ENCODE measurements around the gene MUC4.

MUC4 gene, protein sequence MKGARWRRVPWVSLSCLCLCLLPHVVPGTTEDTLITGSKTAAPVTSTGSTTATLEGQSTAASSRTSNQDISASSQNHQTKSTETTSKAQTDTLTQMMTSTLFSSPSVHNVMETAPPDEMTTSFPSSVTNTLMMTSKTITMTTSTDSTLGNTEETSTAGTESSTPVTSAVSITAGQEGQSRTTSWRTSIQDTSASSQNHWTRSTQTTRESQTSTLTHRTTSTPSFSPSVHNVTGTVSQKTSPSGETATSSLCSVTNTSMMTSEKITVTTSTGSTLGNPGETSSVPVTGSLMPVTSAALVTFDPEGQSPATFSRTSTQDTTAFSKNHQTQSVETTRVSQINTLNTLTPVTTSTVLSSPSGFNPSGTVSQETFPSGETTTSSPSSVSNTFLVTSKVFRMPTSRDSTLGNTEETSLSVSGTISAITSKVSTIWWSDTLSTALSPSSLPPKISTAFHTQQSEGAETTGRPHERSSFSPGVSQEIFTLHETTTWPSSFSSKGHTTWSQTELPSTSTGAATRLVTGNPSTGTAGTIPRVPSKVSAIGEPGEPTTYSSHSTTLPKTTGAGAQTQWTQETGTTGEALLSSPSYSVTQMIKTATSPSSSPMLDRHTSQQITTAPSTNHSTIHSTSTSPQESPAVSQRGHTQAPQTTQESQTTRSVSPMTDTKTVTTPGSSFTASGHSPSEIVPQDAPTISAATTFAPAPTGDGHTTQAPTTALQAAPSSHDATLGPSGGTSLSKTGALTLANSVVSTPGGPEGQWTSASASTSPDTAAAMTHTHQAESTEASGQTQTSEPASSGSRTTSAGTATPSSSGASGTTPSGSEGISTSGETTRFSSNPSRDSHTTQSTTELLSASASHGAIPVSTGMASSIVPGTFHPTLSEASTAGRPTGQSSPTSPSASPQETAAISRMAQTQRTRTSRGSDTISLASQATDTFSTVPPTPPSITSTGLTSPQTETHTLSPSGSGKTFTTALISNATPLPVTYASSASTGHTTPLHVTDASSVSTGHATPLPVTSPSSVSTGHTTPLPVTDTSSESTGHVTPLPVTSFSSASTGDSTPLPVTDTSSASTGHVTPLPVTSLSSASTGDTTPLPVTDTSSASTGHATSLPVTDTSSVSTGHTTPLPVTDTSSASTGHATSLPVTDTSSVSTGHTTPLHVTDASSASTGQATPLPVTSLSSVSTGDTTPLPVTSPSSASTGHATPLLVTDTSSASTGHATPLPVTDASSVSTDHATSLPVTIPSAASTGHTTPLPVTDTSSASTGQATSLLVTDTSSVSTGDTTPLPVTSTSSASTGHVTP (N-terminal part only)

DNA sequence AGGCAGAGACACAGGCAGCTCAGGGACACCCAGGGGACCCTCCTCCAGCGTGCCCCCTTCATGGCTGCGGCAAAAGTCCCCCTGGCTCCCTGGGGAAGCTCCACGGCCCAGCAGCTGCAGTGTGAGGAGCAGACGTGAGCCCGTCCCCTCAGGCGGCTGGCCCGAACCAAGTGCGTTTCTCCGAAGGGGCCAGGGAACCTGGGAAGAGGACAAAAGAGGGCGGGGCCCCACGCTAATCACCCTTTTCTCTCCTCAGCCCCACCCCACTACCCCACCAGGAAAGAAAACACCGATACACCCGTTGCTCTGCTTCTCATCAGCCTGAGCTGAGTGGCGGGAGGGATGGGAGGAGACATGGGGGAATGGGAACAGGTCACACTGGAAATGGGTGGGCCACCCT is at the start of gene MUC4:
Gene MUC4 (minus strand): TSS at position 174 of the 400 bp plus-strand sequence. CDS start 112 bp downstream, at position 62.
- Histone ChIP-seq H3K27me3 (ENCODE audit: control insufficient read depth, low read length) (no peaks in the 10 kb centered on the region), H4K20me1 (ENCODE audit: control insufficient read depth, insufficient read depth, low read depth, low read length) (no peaks in the 10 kb centered on the region), H3K9me3 (ENCODE audit: control insufficient read depth, insufficient read depth, low read length) (no peaks in the 10 kb centered on the region), H3K36me3 (ENCODE audit: control insufficient read depth, low read length) (no peaks in the 10 kb centered on the region), H3K9me2 (replicated peaks; ENCODE audit: control insufficient read depth, low read length) (no peaks in the 10 kb centered on the region), H3K4me3 (ENCODE audit: low read length) (no peak within 1 kb of the TSS), H3K27ac (ENCODE audit: low read depth, low read length) (no peak within 1 kb of the TSS), H3K4me1 (ENCODE audit: control insufficient read depth, low read length) (no peaks in the 10 kb centered on the region), H3K79me2 (ENCODE audit: control insufficient read depth, low read length) (no peaks in the 10 kb centered on the region), H3K4me2 (ENCODE audit: low read length) (no peak within 1 kb of the TSS), H3F3A (ENCODE audit: control insufficient read depth, insufficient read depth) (no peaks in the 10 kb centered on the region)
- TF ChIP-seq EZH2phosphoT487 (IDR thresholded peaks at IDR 0.05; ENCODE audit: borderline replicate concordance, low read length): no peak
- TF ChIP-seq, protein P1, sequence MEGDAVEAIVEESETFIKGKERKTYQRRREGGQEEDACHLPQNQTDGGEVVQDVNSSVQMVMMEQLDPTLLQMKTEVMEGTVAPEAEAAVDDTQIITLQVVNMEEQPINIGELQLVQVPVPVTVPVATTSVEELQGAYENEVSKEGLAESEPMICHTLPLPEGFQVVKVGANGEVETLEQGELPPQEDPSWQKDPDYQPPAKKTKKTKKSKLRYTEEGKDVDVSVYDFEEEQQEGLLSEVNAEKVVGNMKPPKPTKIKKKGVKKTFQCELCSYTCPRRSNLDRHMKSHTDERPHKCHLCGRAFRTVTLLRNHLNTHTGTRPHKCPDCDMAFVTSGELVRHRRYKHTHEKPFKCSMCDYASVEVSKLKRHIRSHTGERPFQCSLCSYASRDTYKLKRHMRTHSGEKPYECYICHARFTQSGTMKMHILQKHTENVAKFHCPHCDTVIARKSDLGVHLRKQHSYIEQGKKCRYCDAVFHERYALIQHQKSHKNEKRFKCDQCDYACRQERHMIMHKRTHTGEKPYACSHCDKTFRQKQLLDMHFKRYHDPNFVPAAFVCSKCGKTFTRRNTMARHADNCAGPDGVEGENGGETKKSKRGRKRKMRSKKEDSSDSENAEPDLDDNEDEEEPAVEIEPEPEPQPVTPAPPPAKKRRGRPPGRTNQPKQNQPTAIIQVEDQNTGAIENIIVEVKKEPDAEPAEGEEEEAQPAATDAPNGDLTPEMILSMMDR (IDR thresholded peaks at IDR 0.05; ENCODE audit: low read depth, low read length, poor library complexity, severe bottlenecking): no peak

DNA sequence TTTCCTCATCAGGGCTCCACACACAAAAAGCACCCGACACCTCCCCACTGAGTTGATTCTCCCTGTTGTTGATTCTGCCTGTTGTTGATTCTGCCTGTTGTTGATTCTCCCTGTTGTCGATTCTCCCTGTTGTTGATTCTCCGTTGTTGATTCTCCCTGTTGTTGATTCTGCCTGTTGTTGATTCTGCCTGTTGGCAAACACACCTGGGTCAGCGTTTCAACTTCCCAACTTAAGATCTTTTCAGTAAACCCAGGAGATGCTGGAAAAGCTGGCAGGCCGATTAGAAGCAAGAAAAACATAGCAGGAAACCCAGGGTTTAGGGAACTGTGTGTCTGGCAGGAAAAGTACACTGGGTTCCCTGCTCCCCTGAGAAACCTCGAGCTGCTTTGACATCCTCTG is 48.7 kb upstream of the MUC4 start:
- Histone ChIP-seq H3K27me3 (ENCODE audit: control insufficient read depth, low read length) (no peaks in the 10 kb centered on the region), H3K4me2 (ENCODE audit: low read length) (no peak overlapping the region), H4K20me1 (ENCODE audit: control insufficient read depth, insufficient read depth, low read depth, low read length) (no peaks in the 10 kb centered on the region), H3F3A (ENCODE audit: control insufficient read depth, insufficient read depth) (no peaks in the 10 kb centered on the region), H3K36me3 (ENCODE audit: control insufficient read depth, low read length) (no peaks in the 10 kb centered on the region), H3K9me2 (replicated peaks; ENCODE audit: control insufficient read depth, low read length) (no peaks in the 10 kb centered on the region), H3K4me3 (ENCODE audit: low read length) (no peak overlapping the region), H3K4me1 (ENCODE audit: control insufficient read depth, low read length) (peaks cover 3% of the 10 kb centered on the region; the same call in 1 of the 2 replicates), H3K27ac (ENCODE audit: low read depth, low read length) (no peak overlapping the region), H3K79me2 (ENCODE audit: control insufficient read depth, low read length) (no peaks in the 10 kb centered on the region), H3K9me3 (ENCODE audit: control insufficient read depth, insufficient read depth, low read length) (no peaks in the 10 kb centered on the region)
- TF ChIP-seq EZH2phosphoT487 (IDR thresholded peaks at IDR 0.05; ENCODE audit: borderline replicate concordance, low read length): no peak
- TF ChIP-seq, protein P1 (IDR thresholded peaks at IDR 0.05; ENCODE audit: low read depth, low read length, poor library complexity, severe bottlenecking): no peak

DNA sequence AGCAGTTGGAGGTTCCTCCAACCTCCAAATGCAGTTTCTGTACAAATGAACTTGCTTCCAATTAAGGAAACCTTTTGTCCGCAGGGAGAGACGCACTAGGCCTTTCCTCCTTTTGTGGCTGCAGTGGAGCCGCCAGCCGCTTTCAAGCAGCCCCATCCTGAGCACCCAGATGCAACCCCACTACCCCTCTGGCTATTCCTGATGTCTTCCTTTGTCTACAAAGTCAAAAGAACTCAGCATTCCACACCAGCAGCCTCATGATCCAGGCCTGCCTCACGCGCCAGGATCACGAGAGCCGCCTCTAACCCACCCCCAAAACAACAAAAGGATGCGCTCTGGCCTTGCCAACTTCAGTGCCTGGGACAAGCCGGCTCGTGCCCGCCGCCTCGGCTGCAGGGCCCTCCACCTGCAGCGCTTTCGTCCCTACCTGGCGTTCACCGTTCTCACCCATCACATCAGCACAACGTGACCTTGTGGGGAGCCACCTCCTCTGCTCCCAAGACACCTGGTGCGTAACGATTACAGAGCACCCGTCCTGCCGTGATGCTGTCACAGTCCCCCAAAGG is 48.2 kb upstream of the MUC4 start:
- Histone ChIP-seq H4K20me1 (ENCODE audit: control insufficient read depth, insufficient read depth, low read depth, low read length) (no peaks in the 10 kb centered on the region), H3F3A (ENCODE audit: control insufficient read depth, insufficient read depth) (no peaks in the 10 kb centered on the region), H3K9me3 (ENCODE audit: control insufficient read depth, insufficient read depth, low read length) (no peaks in the 10 kb centered on the region), H3K4me3 (ENCODE audit: low read length) (no peak overlapping the region), H3K4me1 (ENCODE audit: control insufficient read depth, low read length) (peaks cover 3% of the 10 kb centered on the region; the same call in 1 of the 2 replicates), H3K79me2 (ENCODE audit: control insufficient read depth, low read length) (no peaks in the 10 kb centered on the region), H3K27ac (ENCODE audit: low read depth, low read length) (no peak overlapping the region), H3K27me3 (ENCODE audit: control insufficient read depth, low read length) (no peaks in the 10 kb centered on the region), H3K9me2 (replicated peaks; ENCODE audit: control insufficient read depth, low read length) (no peaks in the 10 kb centered on the region), H3K4me2 (ENCODE audit: low read length) (no peak overlapping the region), H3K36me3 (ENCODE audit: control insufficient read depth, low read length) (no peaks in the 10 kb centered on the region)
- TF ChIP-seq EZH2phosphoT487 (IDR thresholded peaks at IDR 0.05; ENCODE audit: borderline replicate concordance, low read length): no peak
- TF ChIP-seq, protein P1 (IDR thresholded peaks at IDR 0.05; ENCODE audit: low read depth, low read length, poor library complexity, severe bottlenecking): no peak
